Ramos (cell line): ENCODE data around the gene TIMM29.

ENCODE experiments used
- in situ Hi-C: fragments of 300-500 bp; cut with MboI; formaldehyde crosslinking; loops from one replicate; pipeline ENCODE4 v1.14.3; 2022; ENCODE audit warnings: low sequenced_read_pairs; ENCODE audit not compliant: unreplicated experiment

The TIMM29 gene

DNA sequence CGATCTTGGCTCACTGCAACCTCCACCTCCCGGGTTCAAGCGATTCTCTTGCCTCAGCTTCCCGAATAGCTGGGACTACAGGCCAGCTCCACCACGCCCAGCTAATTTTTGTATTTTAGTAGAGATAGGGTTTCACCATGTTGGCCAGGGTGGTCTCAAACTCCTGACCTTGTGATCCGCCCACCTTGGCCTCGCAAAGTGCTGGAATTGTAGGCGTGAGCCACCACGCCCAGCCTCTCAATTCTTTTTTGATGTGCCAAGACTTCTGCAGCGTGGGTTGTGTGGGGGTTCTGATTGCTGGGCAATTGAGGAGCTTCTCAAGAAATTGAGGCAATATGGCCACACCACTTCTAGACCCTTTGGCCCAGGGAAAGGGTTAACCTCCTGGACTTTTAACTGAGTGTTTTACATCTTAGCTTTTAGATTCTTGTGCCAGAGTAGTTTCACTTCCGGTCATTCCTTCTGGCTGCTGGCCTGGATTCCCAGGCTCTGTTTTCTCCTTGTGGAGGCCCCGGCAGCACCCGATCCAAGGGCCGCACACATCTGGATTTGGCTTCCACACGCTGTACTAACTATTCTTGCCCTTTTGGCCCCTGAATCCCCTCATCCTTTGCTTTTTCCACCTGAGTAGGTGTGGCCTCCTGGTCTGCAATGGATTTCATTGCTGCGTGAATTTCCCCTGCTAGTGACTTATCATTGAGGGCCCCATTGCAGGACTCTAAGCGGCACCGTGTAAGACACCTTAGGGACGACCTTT lies 46.9 kb downstream of the TIMM29 start:
- in situ Hi-C loops, result no loop called here

DNA sequence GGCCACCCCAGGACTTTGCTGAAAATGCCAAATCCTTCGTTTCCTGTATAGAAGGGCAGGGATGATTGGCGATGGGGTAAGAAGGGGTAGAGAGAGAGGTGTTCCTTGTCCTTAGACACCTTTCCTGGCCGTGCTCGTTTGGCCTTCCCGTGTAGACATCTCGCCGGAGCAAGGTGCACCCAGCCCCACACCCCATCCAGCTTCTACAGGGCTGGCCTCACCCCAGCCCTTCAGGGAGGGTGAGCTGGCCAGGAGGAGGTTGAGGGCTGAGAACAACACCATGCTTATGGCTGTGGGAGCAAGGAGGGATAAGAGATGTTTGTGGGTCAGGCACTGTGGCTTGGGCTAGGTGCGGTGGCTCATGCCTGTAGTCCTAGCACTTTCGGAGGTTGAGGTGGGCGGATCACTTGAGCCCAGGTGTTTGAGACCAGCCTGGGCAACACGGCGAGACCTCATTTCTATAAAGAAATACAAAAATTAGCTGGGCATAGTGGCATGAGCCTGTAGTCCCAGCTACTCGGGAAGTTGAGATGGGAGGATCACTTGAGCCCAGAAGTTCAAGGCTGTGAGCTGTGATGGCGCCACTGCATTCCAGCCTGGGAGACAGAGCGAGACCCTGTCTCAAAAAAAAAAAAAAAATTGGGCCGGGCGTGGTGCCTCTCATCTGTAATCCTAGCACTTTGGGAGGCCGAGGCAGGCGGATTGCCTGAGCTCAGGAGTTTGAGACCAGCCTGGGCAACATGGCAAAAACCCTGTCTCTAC lies 47.7 kb downstream of the TIMM29 start:
- in situ Hi-C loops, result no loop called here

DNA sequence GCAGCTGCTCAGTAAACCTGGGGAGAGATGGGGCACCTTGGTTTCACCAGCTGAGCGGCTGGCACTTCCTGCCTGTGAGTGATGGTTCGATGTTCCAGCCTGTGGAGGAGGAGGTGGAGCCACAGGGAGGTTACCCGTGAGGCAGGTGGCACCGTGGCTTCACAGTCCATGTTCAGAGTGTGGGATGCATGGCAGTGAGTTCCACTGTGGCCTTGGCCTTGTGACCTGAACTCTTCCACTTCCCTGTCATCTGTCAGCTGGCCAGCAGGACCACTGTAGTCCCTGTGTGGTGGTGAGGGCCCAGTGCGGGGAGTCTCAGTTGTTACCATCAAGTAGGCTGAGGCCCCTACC lies 49.1 kb downstream of the TIMM29 start:
- in situ Hi-C loops, result no loop called here
